NCI-H226 (cell line): ENCODE data around the gene VWA5A.

ENCODE experiments used
- DNase-seq: peaks from one replicate; pipeline ENCODE4 v3.0.0-alpha.2; 2015

The VWA5A gene

GRCh38 chr11:124170801-124171586 is 55.7 kb downstream of the VWA5A start:
- DNase-seq, result no peak

DNA sequence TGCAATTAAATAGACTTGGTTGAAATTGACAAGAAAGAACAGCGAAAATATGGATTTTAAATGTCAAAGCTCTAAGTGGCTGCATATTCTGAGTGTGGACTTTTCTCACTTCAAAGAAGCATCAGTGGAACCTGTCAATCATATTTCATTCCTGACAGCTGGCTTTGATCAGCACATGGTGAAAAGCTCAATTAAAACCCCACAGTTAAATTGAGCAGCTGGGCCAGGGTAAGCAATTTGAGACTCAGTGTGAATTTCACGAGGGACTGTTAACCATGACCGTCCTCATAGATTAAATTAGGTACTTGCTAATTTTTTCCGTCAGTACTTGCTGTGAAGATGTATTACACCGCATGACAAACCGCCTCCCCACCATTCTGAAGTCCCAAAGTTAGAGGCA is 56.9 kb downstream of the VWA5A start:
- no peak for DNase-seq

GRCh38 chr11:124172599-124172998 is 57.3 kb downstream of the VWA5A start:
- no peak for DNase-seq

- DNase-seq, result no peak
Measured at GRCh38 chr11:124174001-124174583, 58.8 kb downstream of the VWA5A start.

DNA sequence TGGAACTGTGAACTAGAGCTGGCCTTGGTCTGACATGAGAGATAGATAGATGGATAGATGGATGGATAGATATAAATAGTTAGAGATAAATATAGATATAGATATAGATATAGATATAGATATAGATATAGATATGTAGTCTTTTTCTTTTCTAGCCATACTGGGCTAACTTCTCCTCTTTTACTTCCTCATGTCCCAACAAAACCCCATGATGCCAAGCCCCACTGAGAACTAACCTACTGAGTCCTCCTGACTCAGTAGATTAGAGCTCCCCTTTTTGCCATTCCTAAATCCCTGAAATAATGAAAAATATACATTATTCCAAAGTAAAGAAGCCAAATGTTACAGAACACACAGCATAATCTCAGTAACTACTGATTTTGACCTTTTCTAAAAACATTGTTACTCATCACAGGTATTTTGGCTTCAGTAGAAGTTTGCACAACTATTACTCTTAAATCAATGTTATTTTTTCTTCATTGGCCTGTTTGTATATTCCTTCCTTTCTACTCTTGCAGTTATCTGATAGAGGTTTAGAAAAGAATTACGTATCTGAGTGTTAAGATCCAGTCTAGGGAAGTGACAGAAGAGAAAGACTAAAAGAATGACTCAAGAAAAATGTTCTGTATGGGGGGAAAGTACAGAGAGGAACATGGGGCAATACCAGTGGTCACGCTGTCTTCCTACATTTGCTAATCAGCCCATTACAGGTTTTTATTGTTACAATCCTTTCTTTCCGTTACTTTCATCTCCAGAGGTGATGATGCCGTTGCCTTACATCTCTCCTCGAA is 61.9 kb downstream of the VWA5A start:
- DNase-seq, result no peak

- no peak for DNase-seq
Measured at GRCh38 chr11:124179310-124179709, 64.1 kb downstream of the VWA5A start.

- DNase-seq, result no peak
Measured at GRCh38 chr11:124183068-124183467, 67.8 kb downstream of the VWA5A start, which contains the start of gene OR10D3. OR10D3 (plus strand) TSS chr11:124183345; CDS start chr11:124185270, 1,925 bp downstream.

- no peak for DNase-seq
Measured at GRCh38 chr11:124190298-124191139, 75.3 kb downstream of the VWA5A start.

- DNase-seq, result no peak
Measured at GRCh38 chr11:124193221-124194010, 78.2 kb downstream of the VWA5A start.

DNA sequence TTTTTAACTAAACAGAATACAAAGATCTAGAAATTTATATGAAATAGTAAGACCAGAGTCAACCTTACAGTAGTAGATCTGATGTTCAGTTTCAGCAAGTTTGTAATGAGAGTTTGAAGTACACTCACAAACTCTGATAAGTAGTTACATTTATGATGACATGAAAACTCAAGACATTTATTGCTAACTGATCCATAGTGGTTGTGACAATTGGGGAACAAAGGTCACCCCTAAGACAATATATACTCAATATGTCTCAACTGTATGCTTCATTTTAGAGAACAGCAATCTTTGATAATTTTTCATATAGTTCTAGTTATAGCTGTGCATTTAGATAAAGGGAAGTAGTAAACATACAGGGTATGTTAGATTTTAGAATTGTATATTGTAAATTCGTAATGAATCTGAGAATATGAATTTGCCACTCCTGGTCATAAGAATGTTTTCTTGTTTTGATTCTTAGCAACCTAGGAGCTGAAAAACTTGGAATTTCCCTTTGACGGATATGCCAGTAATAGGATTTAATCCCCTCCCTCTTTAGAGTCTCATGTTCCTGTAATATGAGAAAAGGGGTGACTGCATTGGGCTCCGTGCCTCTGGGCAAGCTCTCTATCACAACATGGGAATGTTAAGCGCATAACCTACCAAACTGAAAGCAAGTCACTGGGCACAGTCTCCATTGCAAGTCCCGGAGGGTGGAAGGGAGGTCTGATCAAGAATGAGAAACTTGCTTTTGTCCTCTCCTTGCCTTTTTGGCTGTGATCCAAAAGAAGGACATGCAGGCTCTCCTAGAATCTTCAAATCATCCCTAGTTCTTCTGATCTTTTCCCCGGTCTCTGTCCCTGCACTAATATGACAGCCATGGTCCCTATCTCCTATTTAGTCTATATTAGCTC is 79.3 kb downstream of the VWA5A start:
- DNase-seq, result no peak

DNA sequence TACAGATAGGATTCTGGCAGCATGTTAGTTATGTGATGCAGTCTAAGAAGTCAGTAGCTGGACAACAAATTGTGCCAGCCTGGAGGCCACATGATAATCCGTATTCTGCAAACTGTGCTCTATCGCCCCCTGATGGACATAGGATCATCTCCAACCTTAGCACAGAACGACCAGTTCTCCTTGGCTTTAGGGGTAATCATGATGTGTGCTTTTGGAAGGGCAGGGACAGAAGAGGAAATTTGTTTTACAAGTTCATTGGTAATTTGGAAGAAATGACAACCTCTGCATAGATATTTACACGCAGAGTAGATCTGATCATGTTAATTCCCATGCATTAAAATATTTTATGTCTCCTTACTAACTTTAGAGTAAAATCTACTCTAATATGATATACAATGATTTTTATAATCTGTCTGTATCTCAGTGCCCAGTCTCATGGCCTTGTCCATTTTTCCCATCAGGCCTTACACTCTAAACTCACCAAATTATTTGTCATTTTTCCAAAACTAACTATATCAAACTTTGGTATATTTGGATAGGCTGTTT is 80.0 kb downstream of the VWA5A start:
- DNase-seq, result no peak
